ENCODE results near the gene EMB. TPM values are rescaled to one million over a fixed set of nuclear protein-coding genes. Genes with fewer than 3 reads are reported as not detected.
"Not testable (repeated sequence)": the region's sequence is repeated elsewhere in the genome, so short reads cannot be mapped to it uniquely, and the experiment has no call there.

EMB gene
- total RNA-seq, 4 donors from 2014 or later, result 54.8 to 78.0 (median 58.5) TPM

GRCh38 chr5:50365426-50366251, 75.4 kb downstream of the EMB start:
- Histone ChIP-seq H3K4me3 (replicated peaks in 1 of 3) (no peak overlapping the region), H3K27ac (no peak overlapping the region), H3K27me3 (no peaks in the 10 kb centered on the region), H3K36me3 (no peaks in the 10 kb centered on the region), H3K9me3 (no peaks in the 10 kb centered on the region), H3K4me1 (no peaks in the 10 kb centered on the region)
- no peak for DNase-seq
- TF ChIP-seq CTCF (IDR thresholded peaks at IDR 0.05), result no peak
- no peak for TF ChIP-seq POLR2A (IDR thresholded peaks at IDR 0.05)
- WGBS, 2 donors, result 74 to 81% methylated on average over 8 of the region's 8 CpGs
- intact Hi-C loops (cut with DNase I), result no loop called here

GRCh38 chr5:50364535-50365309, 76.4 kb downstream of the EMB start:
- intact Hi-C loops (cut with DNase I); H3K9me3 ChIP-seq; DNase-seq; H3K36me3 ChIP-seq; H3K4me3 ChIP-seq (replicated peaks in 1 of 3); H3K4me1 ChIP-seq; H3K27me3 ChIP-seq; H3K27ac ChIP-seq: not testable (repeated sequence)
- 79 to 90% methylated on average over 6 of the region's 6 CpGs for WGBS, 2 donors

GRCh38 chr5:50359187-50359586, 81.9 kb downstream of the EMB start:
- intact Hi-C loops (cut with DNase I), result no loop called here
- H3K4me3 ChIP-seq (replicated peaks in 1 of 3), result no peak overlapping the region
- no peaks in the 10 kb centered on the region for H3K27me3 ChIP-seq
- H3K9me3 ChIP-seq, result no peaks in the 10 kb centered on the region
- no peaks in the 10 kb centered on the region for H3K4me1 ChIP-seq
- no peaks in the 10 kb centered on the region for H3K36me3 ChIP-seq
- no peak for TF ChIP-seq CTCF (IDR thresholded peaks at IDR 0.05)
- TF ChIP-seq POLR2A (IDR thresholded peaks at IDR 0.05), result no peak
- H3K27ac ChIP-seq, result no peak overlapping the region
- DNase-seq, result no peak

GRCh38 chr5:50352382-50352781, 88.7 kb downstream of the EMB start:
- no peaks in the 10 kb centered on the region for H3K9me3 ChIP-seq
- no peak for TF ChIP-seq CTCF (IDR thresholded peaks at IDR 0.05)
- no peak overlapping the region for H3K27ac ChIP-seq
- H3K36me3 ChIP-seq, result no peaks in the 10 kb centered on the region
- intact Hi-C loops (cut with DNase I), result no loop called here
- H3K4me3 ChIP-seq (replicated peaks in 1 of 3), result no peak overlapping the region
- no peak for DNase-seq
- H3K27me3 ChIP-seq, result no peaks in the 10 kb centered on the region
- no peaks in the 10 kb centered on the region for H3K4me1 ChIP-seq
- 78 to 80% methylated on average over 2 of the region's 2 CpGs for WGBS, 2 donors

Other genes with a start within 250 kb of the EMB start
- 100 to 1,000 TPM in 3 of 4 donors, 10 to 100 TPM in 1; 71.2 to 151 (median 107) TPM for gene PARP8, start 225.3 kb upstream of the EMB start, total RNA-seq